GM21360 (cell line): Measurements from ENCODE around the gene LRRC32.

Source experiments
- ATAC-seq: cut with Tn5 transposase; IDR thresholded peaks from one replicate; pipeline ENCODE4 v1.9.1; 2021; ENCODE audit warnings: mild to moderate bottlenecking, moderate library complexity; ENCODE audit not compliant: unreplicated experiment

The LRRC32 gene

GRCh38 chr11:76664578-76665061, 5.9 kb downstream of the LRRC32 start:
- no peak for ATAC-seq

GRCh38 chr11:76663912-76664440, 6.6 kb downstream of the LRRC32 start:
- no peak for ATAC-seq

GRCh38 chr11:76663486-76663810, 7.1 kb downstream of the LRRC32 start:
- no peak for ATAC-seq

- no peak for ATAC-seq
Measured at GRCh38 chr11:76662656-76663485, 7.7 kb downstream of the LRRC32 start.

- no peak for ATAC-seq
Measured at GRCh38 chr11:76661834-76662434, 8.6 kb downstream of the LRRC32 start.

GRCh38 chr11:76661306-76661751, 9.2 kb downstream of the LRRC32 start:
- no peak for ATAC-seq

- ATAC-seq: no peak
Measured at GRCh38 chr11:76660533-76661305, 9.8 kb downstream of the LRRC32 start.

GRCh38 chr11:76659672-76660532, 10.6 kb downstream of the LRRC32 start:
- ATAC-seq: no peak

- no peak for ATAC-seq
Measured at GRCh38 chr11:76658651-76659650, 11.6 kb downstream of the LRRC32 start.

- no peak for ATAC-seq
Measured at GRCh38 chr11:76658231-76658630, 12.3 kb downstream of the LRRC32 start.

GRCh38 chr11:76657187-76658170, 13.1 kb downstream of the LRRC32 start:
- ATAC-seq: no peak

GRCh38 chr11:76656571-76657081, 13.9 kb downstream of the LRRC32 start:
- ATAC-seq: no peak

GRCh38 chr11:76656050-76656531, 14.5 kb downstream of the LRRC32 start:
- no peak for ATAC-seq

GRCh38 chr11:76655501-76656049, 15.0 kb downstream of the LRRC32 start:
- no peak for ATAC-seq

GRCh38 chr11:76654980-76655379, 15.6 kb downstream of the LRRC32 start:
- ATAC-seq: no peak

- ATAC-seq: no peak
Measured at GRCh38 chr11:76654298-76654851, 16.2 kb downstream of the LRRC32 start.

- ATAC-seq: no peak
Measured at GRCh38 chr11:76653674-76654284, 16.8 kb downstream of the LRRC32 start.
